BLaER1 (cell line): Measurements from ENCODE around the gene DHX34.
"Not testable (repeated sequence)": the region's sequence is repeated elsewhere in the genome, so short reads cannot be mapped to it uniquely, and the experiment has no call there.

ENCODE experiments used
- H3K27ac ChIP-seq: shearing (Covaris generic); formaldehyde crosslinking; 2 replicates; pipeline ENCODE4 v1.8.1; 2022
- H3K27me3 ChIP-seq: shearing (Covaris generic); formaldehyde crosslinking; 2 replicates; pipeline ENCODE4 v1.8.1; 2022
- H3K36me3 ChIP-seq: shearing (Covaris generic); formaldehyde crosslinking; 2 replicates; pipeline ENCODE4 v1.8.1; 2022
- H3K4me1 ChIP-seq: shearing (Covaris generic); formaldehyde crosslinking; 2 replicates; pipeline ENCODE4 v1.8.1; 2022
- H3K4me2 ChIP-seq: shearing (Covaris generic); formaldehyde crosslinking; 2 replicates; pipeline ENCODE4 v1.8.1; 2022
- H3K4me3 ChIP-seq: shearing (Covaris generic); formaldehyde crosslinking; 2 replicates; pipeline ENCODE4 v1.8.1; 2022
- H3K9ac ChIP-seq: shearing (Covaris generic); formaldehyde crosslinking; 2 replicates; pipeline ENCODE4 v1.8.1; 2022
- H3K9me3 ChIP-seq: shearing (Covaris generic); formaldehyde crosslinking; 2 replicates; pipeline ENCODE4 v1.8.1; 2022
- H4K20me1 ChIP-seq: shearing (Covaris generic); formaldehyde crosslinking; 2 replicates; pipeline ENCODE4 v1.8.1; 2022
- Cebpa-rat ChIP-seq: shearing (Covaris generic); IDR thresholded peaks from 2 replicates; pipeline ENCODE4 v1.8.1; 2022

Gene DHX34

DNA sequence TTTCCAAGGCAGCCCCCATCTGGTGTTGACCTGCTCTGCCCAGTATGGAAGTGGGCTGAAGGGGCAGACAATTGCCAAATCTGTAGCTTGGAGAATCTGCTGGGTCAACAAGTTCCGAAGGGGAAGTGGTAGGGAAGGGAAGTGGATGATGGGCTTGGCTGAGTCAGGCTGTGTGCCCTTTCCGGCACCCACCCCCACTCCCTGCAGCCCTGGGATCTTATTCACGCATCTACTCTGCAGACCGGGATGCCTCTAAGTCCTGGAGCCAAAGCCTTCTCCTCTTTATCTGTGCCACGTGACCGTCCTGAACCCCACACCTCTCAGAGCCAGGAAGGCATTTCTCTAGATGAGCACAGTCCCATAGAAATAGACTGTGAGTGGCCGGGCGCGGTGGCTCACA lies 24.6 kb upstream of the DHX34 start:
- no peak overlapping the region for H3K9ac ChIP-seq
- no peak overlapping the region for H3K4me3 ChIP-seq
- H3K4me1 ChIP-seq: peaks cover 5% of the 10 kb centered on the region; the same call in 1 of the 2 replicates
- no peak for TF ChIP-seq Cebpa-rat
- no peaks in the 10 kb centered on the region for H3K27me3 ChIP-seq
- H4K20me1 ChIP-seq: no peaks in the 10 kb centered on the region
- H3K9me3 ChIP-seq: peaks cover 7% of the 10 kb centered on the region; the same call in 1 of the 2 replicates
- no peaks in the 10 kb centered on the region for H3K36me3 ChIP-seq
- H3K4me2 ChIP-seq: no peak overlapping the region
- no peak overlapping the region for H3K27ac ChIP-seq

DNA sequence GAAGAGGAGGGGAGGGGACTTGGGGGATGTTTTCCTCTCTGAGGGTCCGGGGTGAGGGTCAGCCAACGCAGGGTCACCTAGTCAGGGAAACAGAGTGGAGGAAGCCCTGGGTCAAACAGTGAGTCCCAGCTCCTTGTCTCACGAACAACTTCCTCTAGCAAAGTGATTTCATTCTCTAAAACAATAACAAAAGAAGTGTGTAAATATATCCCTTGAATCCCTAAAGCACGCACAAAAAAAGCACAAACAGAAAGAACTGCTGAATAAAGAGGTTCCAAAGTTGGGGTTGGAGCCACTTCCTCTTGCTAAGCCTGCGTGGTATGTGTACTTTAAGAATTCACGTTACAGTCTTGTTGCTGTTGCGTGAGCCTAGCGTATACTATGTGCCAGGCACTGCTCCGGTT lies 18.6 kb upstream of the DHX34 start:
- Histone ChIP-seq H3K9ac (no peak overlapping the region), H3K4me1 (no peaks in the 10 kb centered on the region), H3K27me3 (no peaks in the 10 kb centered on the region), H3K27ac (no peak overlapping the region), H3K36me3 (no peaks in the 10 kb centered on the region), H3K4me3 (no peak overlapping the region), H3K9me3 (no peaks in the 10 kb centered on the region), H4K20me1 (no peaks in the 10 kb centered on the region), H3K4me2 (no peak overlapping the region)
- no peak for TF ChIP-seq Cebpa-rat

DNA sequence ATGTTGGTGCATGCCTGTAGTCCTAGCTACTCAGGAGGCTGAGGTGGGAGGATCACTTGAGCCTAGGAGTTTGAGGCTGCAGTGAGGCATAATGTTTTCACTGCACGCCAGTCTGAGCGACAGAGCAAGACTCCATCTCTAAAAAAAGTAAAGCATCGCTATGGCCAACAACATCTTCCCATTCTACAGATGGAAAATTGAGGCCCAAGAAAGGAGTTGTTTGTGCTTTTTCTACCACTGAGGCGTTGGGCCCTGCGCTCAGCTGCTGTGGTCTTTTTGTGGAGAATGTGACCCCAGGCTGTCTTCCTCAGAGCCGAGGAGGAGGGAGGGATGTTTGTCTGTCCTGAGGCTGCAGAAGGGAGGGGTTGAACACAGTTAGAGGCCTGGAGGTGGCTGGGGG lies 17.6 kb upstream of the DHX34 start:
- Histone ChIP-seq H3K4me2 (no peak overlapping the region), H3K36me3 (no peaks in the 10 kb centered on the region), H3K4me3 (no peak overlapping the region), H4K20me1 (no peaks in the 10 kb centered on the region), H3K27ac (no peak overlapping the region), H3K9me3 (no peaks in the 10 kb centered on the region), H3K4me1 (peaks cover 3% of the 10 kb centered on the region), H3K27me3 (no peaks in the 10 kb centered on the region), H3K9ac (no peak overlapping the region)
- no peak for TF ChIP-seq Cebpa-rat

DNA sequence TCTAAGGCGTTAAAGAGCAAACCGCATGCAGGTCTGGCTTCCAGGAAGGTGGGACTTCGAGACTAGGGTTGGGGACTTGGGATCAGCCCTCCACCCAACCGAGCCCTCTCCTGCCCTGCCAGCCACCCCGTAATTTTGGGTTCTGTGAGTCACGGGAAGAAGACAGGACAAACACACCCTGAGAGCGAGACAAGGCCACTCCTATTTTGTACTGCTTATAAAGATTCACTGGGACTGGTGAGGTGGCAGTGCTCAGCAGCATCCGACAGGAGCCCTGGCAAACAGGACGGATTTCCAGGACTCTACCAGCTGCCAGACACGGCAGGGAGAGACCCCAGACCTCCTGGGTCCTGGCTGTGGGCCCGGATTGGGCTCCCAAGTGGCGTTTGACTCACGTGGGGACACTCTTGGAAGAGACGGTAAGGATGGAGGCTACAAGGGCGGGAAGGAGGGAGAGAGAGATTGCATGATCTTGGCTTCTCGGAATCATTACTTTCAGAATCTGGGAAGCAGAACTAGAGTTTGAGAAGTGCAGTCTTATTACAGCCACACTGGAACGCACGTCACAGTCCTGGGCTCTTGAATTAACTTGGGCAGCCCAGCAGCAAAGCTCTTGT lies 17.1 kb upstream of the DHX34 start, which contains the start of gene C5AR2:
C5AR2 (plus strand) TSS at position 245 of the 617 bp plus-strand sequence. CDS start 8,625 bp downstream, outside the sequence.
- H3K27me3 ChIP-seq: no peaks in the 10 kb centered on the region
- H3K9ac ChIP-seq: no peak within 1 kb of the TSS
- H3K4me3 ChIP-seq: no peak within 1 kb of the TSS
- H3K27ac ChIP-seq: no peak within 1 kb of the TSS
- H4K20me1 ChIP-seq: no peaks in the 10 kb centered on the region
- H3K9me3 ChIP-seq: no peaks in the 10 kb centered on the region
- TF ChIP-seq Cebpa-rat: no peak
- no peak within 1 kb of the TSS for H3K4me2 ChIP-seq
- H3K36me3 ChIP-seq: no peaks in the 10 kb centered on the region
- peaks cover 8% of the 10 kb centered on the region for H3K4me1 ChIP-seq

DNA sequence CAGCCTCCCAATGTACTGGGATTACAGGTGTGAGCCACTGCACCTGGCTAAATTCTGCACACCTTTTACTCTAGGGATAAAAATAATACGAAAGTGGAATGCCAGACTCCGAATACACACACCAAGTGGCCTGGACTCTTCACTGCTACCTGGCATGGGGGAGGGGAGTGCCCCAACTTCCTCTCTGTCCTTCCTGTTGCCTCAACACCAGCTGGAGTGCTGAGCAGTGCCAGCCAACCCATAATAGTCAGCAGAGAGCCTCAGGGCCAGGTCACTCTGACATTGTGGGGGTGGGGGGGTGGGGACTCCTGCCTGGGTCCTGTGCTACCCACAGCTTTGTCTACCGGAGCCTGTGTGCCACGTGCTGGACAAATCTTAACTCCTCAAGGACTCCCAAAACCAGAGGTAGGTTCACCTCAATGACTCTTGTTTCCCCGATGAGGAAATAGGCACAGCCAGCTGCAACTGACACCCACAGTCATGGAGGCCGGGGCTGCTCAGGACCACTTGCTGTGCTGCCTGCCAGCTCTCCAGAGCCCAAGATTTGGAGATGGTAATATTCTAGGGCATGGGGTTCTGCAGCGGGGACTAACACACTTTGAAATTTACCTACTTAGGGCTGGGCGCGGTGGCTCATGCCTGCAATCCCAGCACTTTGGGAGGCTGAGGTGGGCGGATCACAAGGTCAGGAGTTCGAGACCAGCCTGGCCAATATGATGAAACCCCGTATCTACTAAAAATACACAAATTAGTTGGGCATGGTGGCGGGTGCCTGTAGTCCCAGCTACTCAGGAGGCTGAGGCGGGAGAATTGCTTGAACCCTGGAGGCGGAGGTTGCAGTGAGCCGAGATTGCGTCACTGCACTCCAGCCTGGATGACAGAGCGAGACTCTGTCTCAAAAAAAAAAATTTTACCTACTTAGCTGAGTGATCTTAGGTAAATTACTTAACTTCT lies 12.1 kb upstream of the DHX34 start:
- H3K9ac ChIP-seq: not testable (repeated sequence)

DNA sequence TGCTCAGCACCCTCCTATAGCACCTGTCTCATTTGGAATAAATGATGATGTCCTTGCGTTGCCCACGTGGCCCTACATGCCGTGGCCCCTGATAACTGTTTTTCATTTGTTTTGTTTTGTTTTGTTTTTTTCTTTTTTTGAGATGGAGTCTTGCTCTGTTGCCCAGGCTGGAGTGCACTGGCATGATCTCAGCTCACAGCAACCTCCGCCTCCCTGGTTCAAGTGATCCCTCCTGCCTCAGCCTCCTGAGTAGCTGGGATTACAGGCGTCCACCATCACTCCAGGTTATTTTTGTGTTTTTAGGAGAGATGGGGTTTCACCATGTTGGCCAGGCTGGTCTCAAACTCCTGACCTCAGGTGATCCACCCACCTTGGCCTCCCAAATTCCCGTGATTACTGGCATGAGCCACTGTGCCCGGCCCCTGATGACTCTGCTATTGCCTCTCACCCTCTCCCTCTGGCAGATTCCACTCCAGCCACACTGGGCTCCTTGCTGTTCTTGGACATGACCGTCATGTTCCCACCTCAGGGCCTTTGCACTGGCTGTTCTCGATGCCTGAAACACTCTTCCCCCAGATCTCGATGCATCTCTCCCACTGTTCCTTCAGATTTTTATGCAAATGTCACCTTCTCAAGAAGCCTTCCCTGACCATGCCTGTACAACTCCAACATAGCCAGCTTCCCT lies 9.8 kb upstream of the DHX34 start:
- TF ChIP-seq Cebpa-rat: no peak
- Histone ChIP-seq H3K9ac (no peak overlapping the region), H3K36me3 (no peaks in the 10 kb centered on the region), H3K27ac (no peak overlapping the region), H4K20me1 (no peaks in the 10 kb centered on the region), H3K4me3 (no peak overlapping the region), H3K4me2 (no peak overlapping the region), H3K4me1 (peaks cover 11% of the 10 kb centered on the region), H3K9me3 (no peaks in the 10 kb centered on the region), H3K27me3 (no peaks in the 10 kb centered on the region)

More for the DNA sequence above, 12.1 kb upstream of the DHX34 start:
- H3K4me2 ChIP-seq: peak overlapping the region; percentile 28
- H3K36me3 ChIP-seq, H3K27ac ChIP-seq, H3K27me3 ChIP-seq, H4K20me1 ChIP-seq, H3K4me3 ChIP-seq, H3K9me3 ChIP-seq: not testable (repeated sequence)
- H3K4me1 ChIP-seq: peaks cover 11% of the 10 kb centered on the region

DNA sequence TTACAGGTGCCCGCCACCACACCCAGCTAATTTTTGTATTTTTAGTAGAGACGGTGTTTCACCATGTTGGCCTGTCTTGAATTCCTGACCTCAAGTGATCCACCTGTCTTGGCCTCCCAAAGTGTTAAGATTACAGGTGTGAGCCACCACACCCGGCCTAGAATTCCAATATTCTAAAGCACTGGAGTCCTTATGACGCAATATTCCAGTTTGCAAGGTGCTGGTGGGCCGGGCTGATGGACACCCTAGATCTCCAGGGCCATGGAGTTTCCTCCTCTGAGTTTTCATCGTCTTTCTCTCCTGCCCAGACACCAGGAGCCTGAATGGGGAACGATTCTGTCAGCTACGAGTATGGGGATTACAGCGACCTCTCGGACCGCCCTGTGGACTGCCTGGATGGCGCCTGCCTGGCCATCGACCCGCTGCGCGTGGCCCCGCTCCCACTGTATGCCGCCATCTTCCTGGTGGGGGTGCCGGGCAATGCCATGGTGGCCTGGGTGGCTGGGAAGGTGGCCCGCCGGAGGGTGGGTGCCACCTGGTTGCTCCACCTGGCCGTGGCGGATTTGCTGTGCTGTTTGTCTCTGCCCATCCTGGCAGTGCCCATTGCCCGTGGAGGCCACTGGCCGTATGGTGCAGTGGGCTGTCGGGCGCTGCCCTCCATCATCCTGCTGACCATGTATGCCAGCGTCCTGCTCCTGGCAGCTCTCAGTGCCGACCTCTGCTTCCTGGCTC lies 8.5 kb upstream of the DHX34 start:
- Histone ChIP-seq H3K27ac (no peak overlapping the region), H3K27me3 (no peaks in the 10 kb centered on the region), H4K20me1 (no peaks in the 10 kb centered on the region), H3K4me2 (no peak overlapping the region), H3K9me3 (no peaks in the 10 kb centered on the region), H3K9ac (no peak overlapping the region), H3K36me3 (no peaks in the 10 kb centered on the region), H3K4me3 (no peak overlapping the region), H3K4me1 (peaks cover 11% of the 10 kb centered on the region)
- TF ChIP-seq Cebpa-rat: 0 out of 2 replicates have a peak, but pooled peaks have one; percentile 28

DNA sequence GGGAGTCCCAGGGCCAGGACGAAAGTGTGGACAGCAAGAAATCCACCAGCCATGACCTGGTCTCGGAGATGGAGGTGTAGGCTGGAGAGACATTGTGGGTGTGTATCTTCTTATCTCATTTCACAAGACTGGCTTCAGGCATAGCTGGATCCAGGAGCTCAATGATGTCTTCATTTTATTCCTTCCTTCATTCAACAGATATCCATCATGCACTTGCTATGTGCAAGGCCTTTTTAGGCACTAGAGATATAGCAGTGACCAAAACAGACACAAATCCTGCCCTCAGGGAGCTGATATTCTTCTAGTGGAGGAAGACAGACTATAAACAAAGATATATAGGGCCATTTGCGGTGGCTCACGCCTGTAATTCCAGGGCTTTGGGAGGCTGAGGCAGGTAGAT lies 7.4 kb upstream of the DHX34 start:
- Histone ChIP-seq H3K4me1 (peaks cover 5% of the 10 kb centered on the region), H3K9ac (no peak overlapping the region), H4K20me1 (no peaks in the 10 kb centered on the region), H3K4me2 (no peak overlapping the region), H3K27me3 (no peaks in the 10 kb centered on the region), H3K4me3 (no peak overlapping the region), H3K27ac (no peak overlapping the region), H3K36me3 (no peaks in the 10 kb centered on the region), H3K9me3 (no peaks in the 10 kb centered on the region)
- TF ChIP-seq Cebpa-rat: no peak

DNA sequence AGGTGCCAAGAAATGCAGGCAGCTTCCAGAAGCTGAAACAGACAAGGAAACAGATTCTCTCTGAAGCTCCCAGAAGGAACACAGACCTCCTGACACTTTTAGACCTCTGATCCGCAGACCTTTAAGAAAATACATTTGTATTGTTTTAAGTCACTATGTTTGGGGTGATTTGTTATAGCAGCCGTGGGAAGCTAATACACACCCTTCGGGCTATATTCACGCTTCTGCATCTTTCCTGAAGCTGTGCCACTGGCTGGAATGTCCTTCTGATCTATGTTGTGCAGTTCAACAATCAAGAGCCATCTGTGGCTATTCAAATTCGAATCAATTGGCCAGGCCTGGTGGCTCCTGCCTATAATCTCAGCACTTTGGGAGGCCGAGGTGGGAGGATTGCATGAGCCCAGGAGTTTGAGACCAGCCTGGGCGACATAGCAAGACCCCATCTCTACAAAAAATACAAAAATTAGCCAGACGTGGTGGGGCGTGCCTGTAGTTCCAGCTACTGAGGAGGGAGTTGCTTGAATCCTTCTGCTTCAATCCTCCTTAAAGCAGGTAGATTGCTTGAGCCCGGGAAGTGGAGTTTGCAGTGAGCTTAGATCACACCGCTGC lies 5.8 kb upstream of the DHX34 start:
- Histone ChIP-seq H3K9ac (no peak overlapping the region), H3K27me3 (no peaks in the 10 kb centered on the region)

More for the DNA sequence above, 5.8 kb upstream of the DHX34 start:
- H3K27ac ChIP-seq: no peak overlapping the region
- no peaks in the 10 kb centered on the region for H3K9me3 ChIP-seq
- H3K4me2 ChIP-seq: no peak overlapping the region
- no peaks in the 10 kb centered on the region for H3K4me1 ChIP-seq
- TF ChIP-seq Cebpa-rat: no peak
- no peak overlapping the region for H3K4me3 ChIP-seq
- no peaks in the 10 kb centered on the region for H3K36me3 ChIP-seq
- H4K20me1 ChIP-seq: no peaks in the 10 kb centered on the region
